ENCODE measurements around the gene EXOC2. TPM values are rescaled to one million over a fixed set of nuclear protein-coding genes. Genes with fewer than 3 reads are reported as not detected.
"Not testable (repeated sequence)": the region's sequence is repeated elsewhere in the genome, so short reads cannot be mapped to it uniquely, and the experiment has no call there.

EXOC2 gene
- total RNA-seq, 2 donors from 2014 or later, result 17.2 to 24.1 TPM

GRCh38 chr6:609905-610304, 83.0 kb downstream of the EXOC2 start:
- H3K9me3 ChIP-seq, result no peaks in the 10 kb centered on the region
- no peak for TF ChIP-seq CTCF (IDR thresholded peaks at IDR 0.05)
- H3K4me1 ChIP-seq (ENCODE audit: control insufficient read depth in 1 of 2, low read depth in 2 of 2), result no peaks in the 10 kb centered on the region
- H3K27me3 ChIP-seq (replicated peaks; ENCODE audit: insufficient read depth), result no peaks in the 10 kb centered on the region
- H3K4me3 ChIP-seq, result no peak overlapping the region
- H3K36me3 ChIP-seq, result no peaks in the 10 kb centered on the region
- no peak overlapping the region for H3K27ac ChIP-seq
- DNase-seq (ENCODE audit: low spot score) (no peak), ATAC-seq (ENCODE audit: insufficient number of reproducible peaks, low FRiP score, low read depth) (no peak)

- no peak for ATAC-seq (ENCODE audit: insufficient number of reproducible peaks, low FRiP score, low read depth)
- no peak for DNase-seq (ENCODE audit: low spot score)
- Histone ChIP-seq H3K9me3 (no peaks in the 10 kb centered on the region), H3K27me3 (replicated peaks; ENCODE audit: insufficient read depth) (no peaks in the 10 kb centered on the region), H3K27ac (no peak overlapping the region), H3K36me3 (no peaks in the 10 kb centered on the region), H3K4me1 (ENCODE audit: control insufficient read depth in 1 of 2, low read depth in 2 of 2) (no peaks in the 10 kb centered on the region), H3K4me3 (no peak overlapping the region)
- TF ChIP-seq CTCF (IDR thresholded peaks at IDR 0.05), result no peak
Measured at GRCh38 chr6:606829-607379, 86.0 kb downstream of the EXOC2 start.

GRCh38 chr6:605895-606294, 87.0 kb downstream of the EXOC2 start:
- not testable (repeated sequence) for H3K4me3 ChIP-seq; H3K4me1 ChIP-seq (ENCODE audit: control insufficient read depth in 1 of 2, low read depth in 2 of 2); H3K27ac ChIP-seq; H3K9me3 ChIP-seq; DNase-seq (ENCODE audit: low spot score); H3K27me3 ChIP-seq (replicated peaks; ENCODE audit: insufficient read depth); ATAC-seq (ENCODE audit: insufficient number of reproducible peaks, low FRiP score, low read depth); H3K36me3 ChIP-seq

GRCh38 chr6:604579-604978, 88.4 kb downstream of the EXOC2 start:
- no peaks in the 10 kb centered on the region for H3K36me3 ChIP-seq
- no peak for TF ChIP-seq CTCF (IDR thresholded peaks at IDR 0.05)
- H3K27me3 ChIP-seq (replicated peaks; ENCODE audit: insufficient read depth), result no peaks in the 10 kb centered on the region
- no peak overlapping the region for H3K27ac ChIP-seq
- H3K9me3 ChIP-seq, result no peaks in the 10 kb centered on the region
- DNase-seq (ENCODE audit: low spot score) (no peak), ATAC-seq (ENCODE audit: insufficient number of reproducible peaks, low FRiP score, low read depth) (no peak)
- H3K4me3 ChIP-seq, result no peak overlapping the region
- no peaks in the 10 kb centered on the region for H3K4me1 ChIP-seq (ENCODE audit: control insufficient read depth in 1 of 2, low read depth in 2 of 2)

- H3K27me3 ChIP-seq (replicated peaks; ENCODE audit: insufficient read depth), result no peaks in the 10 kb centered on the region
- no peaks in the 10 kb centered on the region for H3K36me3 ChIP-seq
- H3K27ac ChIP-seq, result no peak overlapping the region
- ATAC-seq (ENCODE audit: insufficient number of reproducible peaks, low FRiP score, low read depth) (no peak), DNase-seq (ENCODE audit: low spot score) (no peak)
- no peaks in the 10 kb centered on the region for H3K4me1 ChIP-seq (ENCODE audit: control insufficient read depth in 1 of 2, low read depth in 2 of 2)
- no peak for TF ChIP-seq CTCF (IDR thresholded peaks at IDR 0.05)
- no peak overlapping the region for H3K4me3 ChIP-seq
- no peaks in the 10 kb centered on the region for H3K9me3 ChIP-seq
Measured at GRCh38 chr6:603265-603664, 89.7 kb downstream of the EXOC2 start.
